HG03064 (cell line): ENCODE results near the gene FAM187B.
"Not testable (repeated sequence)": the region's sequence is repeated elsewhere in the genome, so short reads cannot be mapped to it uniquely, and the experiment has no call there.

ENCODE experiments used
- ATAC-seq: cut with Tn5 transposase; IDR thresholded peaks from one replicate; pipeline ENCODE4 v1.9.1; 2021; ENCODE audit warnings: low read depth; ENCODE audit not compliant: unreplicated experiment

The FAM187B gene

DNA sequence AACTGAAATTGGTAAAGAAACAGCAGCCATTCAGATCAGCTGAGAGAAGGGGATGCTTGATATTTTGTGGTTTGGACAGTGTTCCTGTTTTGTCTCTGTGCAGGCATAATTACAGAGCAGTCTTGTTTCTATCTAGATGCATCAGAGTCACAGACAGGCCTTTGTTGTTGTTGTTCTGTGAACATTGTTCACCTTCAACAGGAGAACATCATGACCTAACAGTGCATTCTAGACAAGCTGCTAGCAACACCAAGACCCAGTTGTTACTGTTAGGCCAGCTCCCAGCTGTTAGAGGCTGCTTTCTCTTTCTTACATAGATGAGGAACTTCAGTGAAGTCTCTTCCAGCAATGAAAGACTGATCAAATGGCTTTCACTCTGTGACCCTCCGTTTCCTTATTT lies 11.8 kb upstream of the FAM187B start:
- ATAC-seq = no peak

DNA sequence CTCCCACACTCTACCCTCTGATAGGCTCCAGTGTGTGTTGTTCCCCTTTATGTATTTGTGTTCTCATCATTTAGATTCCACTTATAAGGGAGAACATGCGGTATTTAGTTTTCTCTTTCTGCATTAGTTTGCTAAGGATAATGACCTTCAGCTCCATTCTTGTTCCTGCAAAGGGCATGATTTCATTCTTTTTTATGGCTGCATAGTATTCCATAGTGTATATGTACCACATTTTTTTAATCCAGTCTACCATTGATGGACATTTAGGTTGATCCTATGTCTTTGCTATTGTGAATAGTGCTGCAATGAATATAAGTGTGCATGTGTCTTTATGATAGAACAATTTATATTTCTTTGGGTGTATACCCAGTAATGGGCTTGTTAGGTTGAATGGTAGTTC lies 11.1 kb upstream of the FAM187B start:
- not testable (repeated sequence) for ATAC-seq

- ATAC-seq = no peak
Measured at GRCh38 chr19:35236638-35237400, 8.3 kb upstream of the FAM187B start.

- no peak for ATAC-seq
Measured at GRCh38 chr19:35232912-35233311, 4.4 kb upstream of the FAM187B start.

DNA sequence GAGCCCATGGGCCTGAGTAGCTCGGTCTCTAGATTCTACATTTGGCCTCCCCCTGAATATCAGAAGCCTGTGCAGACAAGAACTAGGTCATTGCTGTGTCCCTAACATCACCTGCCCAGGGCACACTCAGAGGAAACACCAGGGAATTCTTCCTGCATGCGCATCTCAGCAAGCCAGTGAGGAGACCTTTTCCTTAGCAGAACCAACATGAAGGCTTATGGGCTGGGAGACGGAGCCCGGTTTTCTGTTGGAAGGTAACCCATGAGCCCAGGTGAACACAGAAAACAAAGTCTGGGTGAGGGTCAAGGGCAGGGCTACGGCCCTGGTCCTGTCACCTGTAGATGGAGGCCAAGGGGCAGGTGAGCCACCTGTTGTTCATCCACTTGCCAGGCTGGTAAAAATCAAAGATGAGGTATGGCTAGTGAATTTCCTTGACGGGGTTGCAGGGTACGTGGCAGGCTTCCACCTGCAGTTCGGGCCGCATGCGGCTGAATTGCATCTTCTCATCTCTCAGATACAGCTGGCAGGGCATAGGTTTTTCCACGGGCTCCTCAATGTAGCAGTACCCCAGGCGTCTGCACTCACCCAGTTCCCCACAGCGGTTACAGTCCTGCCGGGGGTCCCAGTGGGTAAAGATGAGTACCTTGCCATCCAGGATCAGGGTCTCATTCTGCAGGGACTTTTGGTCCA lies 3.6 kb upstream of the FAM187B start:
- no peak for ATAC-seq

- no peak for ATAC-seq
Measured at GRCh38 chr19:35229601-35230000, 1.1 kb upstream of the FAM187B start.

- ATAC-seq = no peak
Measured at GRCh38 chr19:35226748-35227147, 1.8 kb downstream of the FAM187B start.

GRCh38 chr19:35225951-35226350 lies 2.6 kb downstream of the FAM187B start:
- ATAC-seq = no peak

DNA sequence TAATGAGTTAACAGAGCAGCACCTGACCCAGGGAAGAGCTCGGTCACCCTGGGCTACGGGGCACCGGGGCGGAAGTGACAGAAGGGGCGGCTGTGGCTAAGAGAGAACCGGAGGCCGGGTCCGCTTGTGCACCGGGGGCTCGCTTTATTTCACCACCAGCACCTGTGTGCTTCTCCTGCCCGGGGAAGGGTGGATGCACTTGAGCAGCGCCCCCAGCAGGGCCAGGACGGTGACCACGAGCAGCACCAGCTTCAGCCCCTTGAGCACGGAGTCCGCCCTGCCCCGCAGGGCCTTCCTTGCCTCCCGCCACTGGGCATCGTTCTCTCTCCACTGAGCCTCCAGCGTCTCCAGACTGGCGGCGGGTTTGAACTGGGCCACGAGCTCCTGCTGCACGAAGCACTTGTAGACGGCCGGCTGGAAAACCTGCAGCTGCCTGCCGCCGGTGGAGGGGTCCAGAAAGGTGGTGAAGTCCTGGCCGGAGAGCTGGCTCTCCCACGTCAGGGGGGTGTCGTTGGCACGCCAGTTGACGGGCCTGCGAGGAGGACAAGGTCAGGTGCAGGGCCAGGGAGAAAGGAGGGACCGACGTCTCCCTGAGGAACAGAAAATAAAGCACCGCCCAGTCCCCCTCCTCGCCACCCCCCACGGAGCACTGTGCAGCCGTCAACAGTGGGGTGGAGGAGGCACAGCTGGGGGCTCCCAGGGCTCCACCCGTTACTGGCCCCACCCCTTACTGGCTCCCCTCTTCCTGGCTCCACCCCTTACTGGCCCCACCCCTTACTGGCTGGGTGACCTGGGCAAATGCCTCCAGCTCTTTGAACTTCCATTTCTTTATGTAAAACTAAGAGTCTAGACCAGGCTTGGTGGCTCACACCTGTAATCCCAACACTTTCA lies 3.6 kb downstream of the FAM187B start:
- no peak for ATAC-seq

- ATAC-seq = no peak
Measured at GRCh38 chr19:35223862-35224505, 4.6 kb downstream of the FAM187B start.

DNA sequence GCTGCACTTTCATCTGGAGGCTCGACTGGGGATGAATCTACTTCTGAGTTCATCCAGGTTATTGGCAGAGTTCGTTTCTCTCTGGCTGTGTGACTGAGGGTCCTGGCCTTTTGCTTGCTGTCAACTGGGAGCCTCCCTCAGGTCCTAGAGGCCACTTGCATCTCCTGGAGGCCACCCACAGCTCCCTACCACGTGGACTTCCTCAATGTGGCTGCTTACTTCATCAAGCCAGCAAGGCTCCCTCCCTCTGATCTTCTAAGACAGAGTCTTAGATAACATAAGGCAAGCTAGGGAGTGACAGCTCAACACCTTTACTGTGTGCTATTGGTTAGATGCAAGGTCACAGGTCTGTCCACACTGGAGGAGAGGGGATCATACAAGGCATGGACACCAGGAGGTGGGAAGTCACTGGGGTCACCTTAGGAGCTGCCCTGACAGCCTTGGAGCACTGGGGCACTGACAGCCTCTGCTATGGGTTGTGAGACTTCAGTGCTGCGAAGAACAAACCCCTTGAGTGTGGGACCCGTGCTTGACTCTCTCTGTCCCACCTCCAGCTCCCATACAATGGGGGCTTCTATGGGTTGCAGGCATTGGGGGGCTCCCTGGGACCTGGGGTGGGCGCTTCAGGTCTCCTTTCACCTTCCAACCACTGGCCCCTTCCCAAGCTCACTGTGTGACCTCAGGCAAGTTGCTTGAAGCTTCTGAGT lies 5.3 kb downstream of the FAM187B start:
- no peak for ATAC-seq

DNA sequence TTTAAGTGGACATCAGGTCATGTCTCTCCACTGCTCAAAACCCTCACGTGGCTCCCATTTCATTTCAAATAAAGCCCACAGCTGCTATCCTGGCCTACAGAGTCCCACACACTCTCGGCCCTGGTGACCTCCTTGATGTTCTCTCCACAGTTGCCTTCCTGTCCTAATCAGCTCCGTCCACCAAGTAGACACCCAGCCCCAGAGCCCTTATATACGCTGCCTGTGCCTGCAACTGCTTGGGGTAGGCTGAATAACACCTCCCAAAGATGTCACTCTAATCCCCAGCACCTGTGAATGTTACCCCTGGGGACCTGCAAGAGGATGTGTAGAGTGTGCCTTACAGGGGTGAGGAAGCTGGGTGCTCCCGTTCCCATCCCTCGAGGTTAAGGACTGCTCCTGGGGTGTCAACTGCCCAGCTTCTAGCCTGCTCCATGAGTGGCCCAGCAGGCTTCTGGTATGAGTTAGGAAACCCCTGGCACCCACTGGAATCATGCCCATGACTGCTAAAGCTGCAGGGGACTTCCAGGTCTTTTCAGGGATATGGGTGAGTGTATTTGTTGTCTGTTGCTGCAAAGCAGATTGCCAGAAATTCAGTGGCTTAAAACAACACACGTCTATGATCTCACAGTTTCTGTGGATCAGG lies 6.0 kb downstream of the FAM187B start:
- ATAC-seq = no peak

DNA sequence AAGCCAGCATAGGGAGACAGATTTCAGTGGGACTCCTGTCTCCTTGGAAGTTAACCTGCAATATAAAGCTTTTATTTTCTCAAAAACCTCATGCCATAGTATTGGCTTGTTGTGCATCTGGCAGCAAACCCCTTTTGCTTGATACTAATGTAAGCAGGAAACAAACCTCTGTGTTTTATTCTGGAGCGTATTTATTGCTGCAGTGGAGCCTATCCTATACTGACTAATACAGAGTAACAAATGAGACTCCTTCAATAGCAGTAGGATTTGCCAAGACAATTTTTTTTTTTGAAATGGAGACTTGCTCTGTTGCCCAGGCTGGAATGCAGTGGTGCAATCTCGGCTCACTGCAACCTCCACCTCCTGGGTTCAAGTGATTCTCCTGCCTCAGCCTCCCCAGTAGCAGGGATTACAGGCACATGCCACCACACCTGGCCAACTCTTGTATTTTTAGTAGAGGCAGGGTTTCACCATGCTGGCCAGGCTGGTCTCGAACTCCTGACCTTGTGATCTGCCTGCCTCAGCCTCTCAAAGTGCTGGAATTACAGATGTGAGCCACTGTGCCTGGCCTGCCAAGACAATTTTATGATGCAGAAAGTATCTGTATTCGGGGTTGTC lies 7.5 kb downstream of the FAM187B start:
- not testable (repeated sequence) for ATAC-seq

DNA sequence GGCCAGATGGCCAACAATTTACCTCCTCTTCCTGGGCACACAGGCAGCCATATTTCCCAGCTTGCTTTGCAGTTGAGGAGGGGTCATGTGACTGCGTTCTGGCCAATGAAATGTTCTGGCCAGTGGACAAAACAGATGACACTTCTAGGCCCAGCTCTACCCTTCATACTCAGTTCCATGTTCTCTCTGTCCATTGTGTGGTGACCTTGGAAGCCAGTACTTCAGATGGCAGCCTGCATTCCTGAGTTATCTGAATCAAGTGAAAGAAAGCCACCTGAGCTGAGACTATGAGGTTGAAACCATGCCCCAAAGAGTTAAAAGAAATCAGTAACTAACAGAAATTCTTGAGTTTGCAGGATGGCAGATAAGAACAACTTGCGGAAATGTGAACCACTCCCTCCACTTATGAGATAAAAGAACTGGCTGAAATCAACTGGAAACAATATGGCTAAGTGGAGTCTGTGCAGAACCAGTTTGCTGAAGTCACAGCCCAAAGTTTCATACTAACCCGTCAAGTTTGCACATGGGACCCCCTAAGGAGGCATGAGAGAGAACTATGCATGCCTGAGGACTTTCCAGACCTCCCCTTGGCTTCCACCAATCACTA lies 8.1 kb downstream of the FAM187B start:
- ATAC-seq = no peak

DNA sequence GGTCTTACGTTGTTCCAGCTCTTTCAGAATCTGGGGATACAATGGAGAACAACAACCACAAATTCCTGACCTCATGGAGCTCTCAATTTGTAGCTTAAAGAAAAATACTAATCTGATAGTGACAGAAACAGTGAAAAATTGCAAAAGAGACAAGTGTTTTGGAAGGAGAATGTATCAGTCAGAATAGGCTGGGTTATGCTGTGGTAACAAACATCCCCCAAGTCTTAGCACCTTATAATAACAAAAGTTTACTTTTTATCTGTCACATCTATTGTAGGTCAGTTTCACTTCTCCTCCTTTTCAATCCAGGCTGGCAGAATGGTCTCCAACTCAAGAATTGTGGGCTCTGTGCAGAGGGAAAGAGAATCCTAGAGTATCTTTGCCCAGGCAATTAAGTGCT lies 9.5 kb downstream of the FAM187B start:
- no peak for ATAC-seq

GRCh38 chr19:35217649-35217990 lies 10.9 kb downstream of the FAM187B start:
- ATAC-seq = no peak

DNA sequence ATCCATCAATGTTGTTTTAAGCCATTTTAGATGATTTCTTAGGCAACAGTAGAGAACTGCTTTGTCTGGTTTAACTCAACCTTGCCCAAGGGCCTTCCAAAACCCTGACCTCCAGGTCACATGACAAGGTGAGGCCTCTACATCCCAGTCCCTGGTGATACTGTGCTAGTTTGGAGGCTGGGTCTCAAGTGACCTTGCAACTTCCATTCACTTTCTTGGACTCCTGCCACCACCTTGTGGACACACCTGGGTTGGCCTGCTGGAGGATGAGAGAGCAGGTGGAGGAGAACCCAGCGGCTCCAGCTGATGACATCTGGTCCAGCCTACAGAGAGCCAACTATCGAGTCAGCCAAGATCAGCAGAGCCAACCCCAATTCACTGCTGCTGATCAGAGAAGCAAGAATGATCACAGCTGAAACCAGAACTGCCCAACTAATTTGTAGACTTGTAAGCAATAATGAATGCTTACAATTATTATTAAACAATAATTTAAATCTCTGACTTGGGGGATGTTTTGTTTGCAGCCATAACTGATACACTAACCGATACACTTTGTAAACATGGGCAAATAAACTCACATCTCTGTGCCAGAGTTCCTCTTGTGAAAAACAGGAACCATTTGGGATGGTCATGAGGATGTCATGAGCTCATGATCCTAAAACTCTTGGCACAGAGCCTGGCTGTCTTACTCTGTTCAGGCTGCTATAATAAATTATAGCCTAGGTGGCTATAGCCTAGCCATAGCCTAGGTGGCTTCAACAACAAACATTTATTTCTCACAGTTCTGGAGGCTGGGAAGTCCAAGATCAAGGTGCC lies 11.5 kb downstream of the FAM187B start:
- no peak for ATAC-seq
